Astrocyte of the cerebellum (primary cell): ENCODE measurements around the gene RPP30.

Source experiments
- DNase-seq: peaks from one replicate; pipeline ENCODE4 v3.0.0-alpha.2; 2011; ENCODE audit warnings: low read depth
- H3K4me3 ChIP-seq: 2 replicates; pipeline ENCODE4 v1.5.1; 2011; ENCODE audit warnings: mild to moderate bottlenecking, low read depth, low read length, moderate library complexity
- CTCF ChIP-seq: IDR thresholded peaks from 2 replicates; pipeline ENCODE4 v1.5.1; 2012; ENCODE audit warnings: low read length, low read depth, moderate library complexity, mild to moderate bottlenecking; ENCODE audit errors: missing control alignments
- in situ Hi-C: cut with HindIII; loops from 2 replicates; pipeline ENCODE4 v1.10.0; 2017; ENCODE audit warnings: low sequenced_read_pairs

RPP30 gene

GRCh38 chr10:90919683-90920574 lies 48.2 kb downstream of the RPP30 start:
- no peak for TF ChIP-seq CTCF
- in situ Hi-C loops, result loop anchor here (25.0 kb wide), 1 partner anchor 342 kb away; no protein-coding TSS in a partner anchor
- H3K4me3 ChIP-seq, result no peak overlapping the region
- no peak for DNase-seq

- H3K4me3 ChIP-seq, result no peak within 1 kb of the TSS
- DNase-seq, result peak; percentile 49
- in situ Hi-C loops, result loop anchor here (25.0 kb wide), 1 partner anchor 341 kb away; no protein-coding TSS in a partner anchor
- TF ChIP-seq CTCF, result no peak
Measured at GRCh38 chr10:90920986-90921666, 49.4 kb downstream of the RPP30 start, which contains the start of gene ANKRD1. Gene ANKRD1, minus strand, starts transcription at chr10:90921087. Its CDS starts 60 bp downstream, at chr10:90921027.

GRCh38 chr10:90921906-90922305 lies 50.1 kb downstream of the RPP30 start:
- no peak overlapping the region for H3K4me3 ChIP-seq
- DNase-seq, result no peak
- in situ Hi-C loops, result loop anchor here (25.0 kb wide), 1 partner anchor 340 kb away; no protein-coding TSS in a partner anchor
- no peak for TF ChIP-seq CTCF

GRCh38 chr10:90923111-90923731 lies 51.4 kb downstream of the RPP30 start:
- TF ChIP-seq CTCF, result no peak
- no peak overlapping the region for H3K4me3 ChIP-seq
- in situ Hi-C loops, result loop anchor here (25.0 kb wide), 1 partner anchor 339 kb away; no protein-coding TSS in a partner anchor
- DNase-seq, result no peak

- H3K4me3 ChIP-seq, result no peak overlapping the region
- in situ Hi-C loops, result loop anchor here (25.0 kb wide), 1 partner anchor 338 kb away; no protein-coding TSS in a partner anchor
- no peak for TF ChIP-seq CTCF
- no peak for DNase-seq
Measured at GRCh38 chr10:90924552-90924951, 52.8 kb downstream of the RPP30 start.
